GM12874 (cell line): ENCODE measurements around the gene YBX1.

ENCODE experiments used
- TF ChIP-seq, protein P1 (sequence below): IDR thresholded peaks from 2 replicates; pipeline ENCODE4 v1.5.1; 2011; ENCODE audit warnings: low read depth, mild to moderate bottlenecking, control low read depth, low read length, moderate library complexity; ENCODE audit not compliant: insufficient read depth

Gene YBX1

DNA sequence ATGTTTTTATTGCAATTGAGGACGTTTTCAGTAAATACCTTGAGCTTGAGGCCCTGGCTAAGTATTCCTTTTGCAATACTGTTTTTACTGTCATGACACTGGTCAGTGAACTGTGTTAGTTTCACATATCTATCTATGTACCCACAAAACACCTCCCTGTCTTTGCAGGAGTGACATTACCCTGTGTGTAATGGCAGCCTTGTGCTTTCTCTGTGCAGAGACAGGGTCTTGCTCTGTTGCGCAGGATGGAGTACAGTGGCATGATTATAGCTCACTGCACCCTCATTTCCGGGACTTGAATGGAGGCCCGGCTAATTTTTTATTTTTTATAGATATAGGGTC is 8.9 kb downstream of the YBX1 start:
- TF ChIP-seq, protein P1, sequence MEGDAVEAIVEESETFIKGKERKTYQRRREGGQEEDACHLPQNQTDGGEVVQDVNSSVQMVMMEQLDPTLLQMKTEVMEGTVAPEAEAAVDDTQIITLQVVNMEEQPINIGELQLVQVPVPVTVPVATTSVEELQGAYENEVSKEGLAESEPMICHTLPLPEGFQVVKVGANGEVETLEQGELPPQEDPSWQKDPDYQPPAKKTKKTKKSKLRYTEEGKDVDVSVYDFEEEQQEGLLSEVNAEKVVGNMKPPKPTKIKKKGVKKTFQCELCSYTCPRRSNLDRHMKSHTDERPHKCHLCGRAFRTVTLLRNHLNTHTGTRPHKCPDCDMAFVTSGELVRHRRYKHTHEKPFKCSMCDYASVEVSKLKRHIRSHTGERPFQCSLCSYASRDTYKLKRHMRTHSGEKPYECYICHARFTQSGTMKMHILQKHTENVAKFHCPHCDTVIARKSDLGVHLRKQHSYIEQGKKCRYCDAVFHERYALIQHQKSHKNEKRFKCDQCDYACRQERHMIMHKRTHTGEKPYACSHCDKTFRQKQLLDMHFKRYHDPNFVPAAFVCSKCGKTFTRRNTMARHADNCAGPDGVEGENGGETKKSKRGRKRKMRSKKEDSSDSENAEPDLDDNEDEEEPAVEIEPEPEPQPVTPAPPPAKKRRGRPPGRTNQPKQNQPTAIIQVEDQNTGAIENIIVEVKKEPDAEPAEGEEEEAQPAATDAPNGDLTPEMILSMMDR: no peak

GRCh38 chr1:42692461-42692860 is 10.2 kb downstream of the YBX1 start:
- TF ChIP-seq, protein P1: no peak

DNA sequence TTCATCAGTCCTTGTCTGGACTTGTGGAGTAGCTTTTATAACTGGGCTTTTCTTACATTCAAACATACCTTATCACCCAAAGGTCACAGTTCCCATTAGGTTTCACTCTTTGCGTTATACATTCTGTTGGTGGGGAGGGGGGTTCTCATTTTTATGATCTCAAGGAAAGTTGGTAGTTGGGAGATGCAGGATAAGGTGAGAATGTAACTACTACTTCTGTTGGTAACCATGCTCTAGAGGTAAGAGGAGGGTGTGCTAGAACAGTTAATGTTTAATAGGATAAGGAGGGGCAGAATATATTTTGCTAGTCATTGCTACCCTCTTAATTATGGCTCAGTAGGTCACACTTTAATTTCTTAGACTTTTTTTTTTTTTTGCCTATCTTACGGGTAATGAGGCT is 10.7 kb downstream of the YBX1 start:
- TF ChIP-seq, protein P1: no peak

GRCh38 chr1:42698081-42698813 is 16.0 kb downstream of the YBX1 start:
- TF ChIP-seq, protein P1: no peak

GRCh38 chr1:42700006-42700405 is 17.8 kb downstream of the YBX1 start:
- TF ChIP-seq, protein P1: no peak

GRCh38 chr1:42703888-42704464 is 21.8 kb downstream of the YBX1 start:
- TF ChIP-seq, protein P1: no peak

DNA sequence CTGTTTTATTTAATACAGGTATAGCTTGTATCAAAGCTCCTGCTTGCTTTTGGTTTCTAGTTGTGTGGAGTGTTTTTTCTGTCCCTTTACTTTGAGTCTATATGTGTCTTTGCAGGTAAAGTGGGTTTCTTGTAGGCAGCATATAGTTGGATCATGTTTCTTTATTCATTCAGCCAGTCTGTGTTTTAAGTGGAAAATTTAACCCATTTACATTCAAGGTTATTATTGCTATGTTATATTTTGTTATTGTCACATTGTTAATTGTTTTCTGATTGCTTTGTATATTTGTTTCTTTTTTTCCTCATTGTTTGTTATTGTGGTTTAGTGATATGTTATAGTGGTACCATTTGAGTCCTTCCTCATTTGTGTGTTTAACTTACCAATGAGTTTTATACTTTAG is 31.1 kb downstream of the YBX1 start:
- TF ChIP-seq, protein P1: no peak
